Measurements from ENCODE around the gene CA6.
"Not testable (repeated sequence)": the region's sequence is repeated elsewhere in the genome, so short reads cannot be mapped to it uniquely, and the experiment has no call there.

Gene CA6

DNA sequence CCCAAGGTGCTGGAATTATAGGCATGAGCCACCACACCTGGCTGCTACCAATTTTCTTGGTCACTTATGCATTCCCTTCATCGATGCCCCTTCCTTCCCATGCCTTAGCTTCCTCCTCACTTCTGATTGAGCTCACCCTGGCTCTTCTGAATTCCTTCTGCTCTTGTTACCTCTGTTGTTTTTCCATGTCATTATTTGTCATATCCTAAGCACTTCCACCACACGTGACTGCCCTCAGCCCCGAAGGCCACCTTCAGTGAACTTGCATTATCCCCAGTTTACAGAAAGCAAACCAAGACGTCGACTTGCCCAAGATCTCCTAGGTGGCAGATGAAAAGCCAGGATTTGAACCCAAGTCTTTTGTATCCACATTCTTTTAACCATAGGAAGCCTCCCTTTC lies 30.7 kb downstream of the CA6 start:
- DNase-seq, result no peak

GRCh38 chr1:8976896-8977450 lies 31.3 kb downstream of the CA6 start:
- DNase-seq, result no peak

- no peak for DNase-seq
Measured at GRCh38 chr1:8980656-8981055, 35.0 kb downstream of the CA6 start.

- no peak for DNase-seq
Measured at GRCh38 chr1:8981169-8981568, 35.5 kb downstream of the CA6 start.

- no peak for DNase-seq
Measured at GRCh38 chr1:8984203-8984602, 38.5 kb downstream of the CA6 start.

GRCh38 chr1:8984990-8985389 lies 39.3 kb downstream of the CA6 start:
- no peak for DNase-seq

GRCh38 chr1:8985915-8986813 lies 40.5 kb downstream of the CA6 start:
- DNase-seq, result no peak

GRCh38 chr1:8986814-8987190 lies 41.1 kb downstream of the CA6 start:
- no peak for DNase-seq

- no peak for DNase-seq
Measured at GRCh38 chr1:8987881-8988617, 42.4 kb downstream of the CA6 start.

DNA sequence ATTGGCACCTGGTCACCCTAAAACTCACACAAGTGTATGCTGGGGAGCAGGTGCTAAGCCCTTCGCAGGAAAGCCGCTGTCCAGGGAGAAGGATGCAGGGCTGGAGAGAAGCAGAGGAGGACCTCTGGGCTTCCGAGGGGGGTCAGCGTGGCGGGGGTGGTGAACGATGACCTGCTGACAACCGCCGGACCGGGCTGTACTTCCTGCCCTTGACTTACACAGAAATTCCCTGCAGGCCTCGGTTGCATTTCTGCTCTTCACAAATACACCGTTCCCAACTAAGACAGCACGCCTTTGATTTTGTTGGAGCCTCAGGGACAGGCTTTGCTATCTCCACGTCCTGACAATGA lies 42.9 kb downstream of the CA6 start:
- DNase-seq, result no peak

DNA sequence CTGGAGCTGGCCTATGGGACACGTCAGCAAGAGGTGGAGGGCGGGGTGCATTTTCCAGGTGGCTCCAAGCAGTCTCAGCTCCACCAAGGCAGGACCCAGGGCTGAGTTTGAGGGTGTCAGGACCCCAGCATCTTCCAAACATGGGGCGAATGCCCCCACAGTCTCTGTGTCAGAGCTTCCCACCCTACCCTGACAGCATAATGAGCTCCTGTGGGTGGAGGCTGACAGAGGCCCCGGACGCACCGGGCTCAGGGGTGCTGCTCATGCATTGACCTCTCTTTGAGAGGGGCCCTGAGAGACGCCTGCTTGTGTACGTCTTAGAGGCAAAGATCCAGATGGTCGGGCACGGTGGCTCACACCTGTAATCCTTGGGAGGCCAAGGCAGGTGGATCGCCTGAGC lies 43.4 kb downstream of the CA6 start:
- no peak for DNase-seq

DNA sequence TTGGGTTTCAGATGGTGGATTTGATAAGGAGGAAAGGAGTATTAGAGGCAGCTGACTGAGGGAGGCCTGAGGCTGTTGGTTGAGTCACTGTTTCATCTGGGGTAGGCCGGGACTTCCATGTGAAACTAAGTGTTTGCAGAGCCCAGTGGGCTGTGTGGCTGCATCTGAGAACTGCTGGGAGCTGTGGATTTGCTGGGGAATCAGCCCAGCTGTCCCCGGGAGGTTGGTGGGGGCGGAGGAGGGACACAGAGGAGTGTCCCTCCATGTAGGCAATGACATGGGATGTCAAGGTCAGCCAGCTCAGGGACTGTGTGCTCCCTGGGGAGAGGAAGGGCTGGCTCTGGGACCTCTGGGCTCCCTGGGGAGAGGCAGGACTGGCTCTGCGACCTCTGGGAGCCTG lies 44.2 kb downstream of the CA6 start:
- DNase-seq, result no peak

GRCh38 chr1:8992936-8993687 lies 47.4 kb downstream of the CA6 start:
- no peak for DNase-seq

DNA sequence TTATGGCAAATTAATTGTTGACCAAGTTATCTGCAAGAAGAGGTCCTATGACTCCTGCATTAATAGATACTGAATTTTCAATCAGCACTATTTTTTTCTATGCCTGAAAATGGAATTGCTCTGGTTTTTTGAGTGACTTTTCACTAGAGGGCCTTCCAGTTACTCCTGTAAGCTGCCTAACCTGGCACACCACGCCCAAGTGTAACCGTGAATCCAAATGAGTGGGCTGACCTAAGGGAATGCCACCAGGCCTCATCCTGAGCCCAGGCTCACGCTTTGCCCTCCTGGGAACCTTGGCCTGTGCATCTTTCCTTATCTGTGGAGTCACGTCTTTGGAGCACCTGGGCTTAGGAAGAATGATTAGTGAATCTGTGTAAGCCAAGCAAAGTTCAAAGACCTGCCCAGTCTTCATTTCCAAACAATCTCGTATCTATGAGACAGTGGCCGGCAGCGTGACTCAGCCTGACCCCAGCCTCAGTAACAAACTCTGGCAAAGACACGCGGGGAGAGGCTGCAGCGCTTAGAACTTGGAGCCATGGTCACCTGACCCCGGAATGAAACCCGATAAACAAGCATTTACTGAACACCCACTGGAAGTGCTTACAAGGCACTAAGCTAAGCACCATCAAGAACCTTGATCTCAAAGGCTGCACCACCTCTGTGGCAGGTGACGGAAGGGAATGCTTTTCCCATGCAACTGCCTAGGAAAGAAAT lies 48.5 kb downstream of the CA6 start:
- not testable (repeated sequence) for DNase-seq

DNA sequence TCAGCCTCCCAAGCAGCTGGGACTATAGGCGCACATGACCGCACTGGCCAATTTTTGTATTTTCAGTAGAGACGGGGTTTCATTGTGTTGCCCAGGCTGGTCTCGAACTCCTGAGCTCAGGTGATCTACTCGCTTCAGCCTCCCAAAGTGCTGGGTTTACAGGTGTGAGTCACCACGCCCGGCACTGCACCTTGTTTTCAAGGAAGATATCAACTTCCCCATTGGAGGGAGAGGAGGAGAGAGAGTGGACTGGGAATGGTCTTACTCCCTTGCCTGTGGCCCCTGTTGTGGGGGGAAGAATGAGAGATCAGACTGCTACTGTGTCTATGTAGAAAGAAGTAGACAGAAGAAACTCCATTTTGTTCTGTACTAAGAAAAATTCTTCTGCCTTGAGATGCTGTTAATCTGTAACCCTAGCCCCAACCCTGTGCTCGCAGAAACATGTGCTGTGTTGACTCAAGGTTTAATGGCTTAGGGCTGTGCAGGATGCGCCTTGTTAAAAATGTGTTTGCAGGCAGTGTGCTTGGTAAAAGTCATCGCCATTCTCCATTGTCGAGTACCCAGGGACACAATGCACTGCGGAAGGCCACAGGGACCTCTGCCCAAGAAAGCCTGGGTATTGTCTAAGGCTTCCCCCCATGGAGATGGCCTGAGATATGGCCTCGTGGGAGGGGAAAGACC lies 56.0 kb downstream of the CA6 start:
- DNase-seq, result not testable (repeated sequence)

DNA sequence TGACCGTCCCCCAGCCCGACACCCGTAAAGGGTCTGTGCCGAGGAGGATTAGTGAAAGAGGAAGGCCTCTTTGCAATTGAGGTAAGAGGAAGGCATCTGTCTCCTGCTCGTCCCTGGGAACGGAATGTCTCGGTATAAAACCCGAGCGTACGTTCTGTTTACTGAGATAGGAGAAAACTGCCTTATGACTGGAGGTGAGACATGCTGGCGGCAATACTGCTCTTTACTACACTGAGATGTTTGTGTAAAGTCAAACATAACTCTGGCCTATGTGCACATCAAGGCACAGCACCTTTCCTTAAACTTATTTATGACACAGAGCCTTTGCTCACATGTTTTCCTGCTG lies 56.5 kb downstream of the CA6 start:
- not testable (repeated sequence) for DNase-seq

GRCh38 chr1:9004031-9004699 lies 58.5 kb downstream of the CA6 start:
- DNase-seq, result no peak

DNA sequence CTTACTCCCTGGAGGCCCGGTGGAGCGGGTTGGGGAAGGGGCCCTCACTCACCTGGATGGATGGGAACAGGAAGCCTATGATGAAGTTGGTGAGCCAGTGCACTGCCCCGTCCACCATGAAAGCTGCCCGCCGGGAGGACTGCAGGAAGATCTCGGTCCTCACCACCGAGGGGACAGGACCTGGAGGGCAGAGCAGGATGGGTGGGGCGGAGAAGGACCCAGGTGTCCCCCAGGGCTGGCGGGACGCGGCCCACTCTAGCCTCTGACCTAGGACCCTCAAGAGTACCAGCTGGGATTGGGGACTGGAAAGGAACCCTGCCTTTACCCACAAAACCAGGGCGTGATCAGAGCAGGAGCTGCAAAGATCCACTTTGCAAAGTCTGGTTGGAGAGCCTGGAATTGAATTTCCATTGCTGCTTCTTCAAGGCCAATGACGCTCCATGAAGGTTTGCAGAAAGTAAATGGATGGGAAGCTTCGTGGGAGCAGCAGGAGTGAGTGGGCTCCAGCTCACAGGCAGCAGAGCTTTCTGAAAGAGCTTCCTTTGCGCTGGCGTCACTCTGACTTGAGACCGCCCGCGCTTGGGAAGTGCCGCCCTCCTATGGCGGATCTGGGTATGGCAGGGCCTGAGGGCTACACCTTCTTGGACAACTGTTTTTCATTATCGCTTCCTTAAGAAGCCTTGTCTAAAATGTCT lies 59.2 kb downstream of the CA6 start:
- no peak for DNase-seq

DNA sequence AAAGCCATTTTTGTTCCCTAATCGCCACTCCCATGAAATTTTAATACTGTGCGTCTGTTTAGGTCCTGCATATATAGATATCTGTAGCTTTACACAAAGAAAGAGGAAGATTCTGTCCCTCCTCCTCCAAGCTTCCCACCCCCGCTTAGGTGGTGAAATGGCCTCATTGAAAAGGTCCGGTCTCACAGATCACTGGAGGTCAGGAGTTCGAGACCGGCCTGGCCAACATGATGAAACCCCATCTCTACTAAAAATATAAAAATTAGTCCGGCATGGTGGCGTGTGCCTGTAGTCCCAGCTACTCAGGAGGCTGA lies 59.7 kb downstream of the CA6 start:
- no peak for DNase-seq

GRCh38 chr1:9006956-9007615 lies 61.4 kb downstream of the CA6 start:
- no peak for DNase-seq

DNA sequence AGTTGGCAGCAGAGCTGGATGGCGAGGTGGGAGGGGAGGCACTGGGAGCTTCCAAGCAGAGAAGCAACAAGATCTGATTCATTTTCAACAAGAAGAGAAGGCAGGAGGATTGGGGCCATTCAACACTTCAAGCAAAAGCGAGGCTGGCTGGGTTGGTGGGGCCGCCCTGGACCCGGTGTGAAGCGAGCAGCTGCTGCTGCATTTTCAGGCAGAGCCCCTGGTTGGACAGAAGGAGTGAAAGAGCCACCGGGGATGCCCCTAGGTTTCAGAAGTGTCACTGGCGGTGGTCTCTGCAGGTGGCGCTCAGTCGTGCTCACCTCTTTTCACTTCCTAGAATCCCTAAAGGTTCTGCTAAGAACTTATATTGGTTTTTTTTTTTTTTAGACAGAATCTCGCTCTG lies 62.6 kb downstream of the CA6 start:
- no peak for DNase-seq

All from NCI-H2107 (cell line).